H9 (cell line): ENCODE measurements around the gene PLEKHM3. TPM values are rescaled to one million over a fixed set of nuclear protein-coding genes. Genes with fewer than 3 reads are reported as not detected.

Experiments used
- DNase-seq: peaks from one replicate; pipeline ENCODE4 v3.0.0-alpha.2; 2017
- H2AFZ ChIP-seq: one replicate; pipeline ENCODE4 v1.6.1; 2013; ENCODE audit warnings: mild to moderate bottlenecking, low read length, control low read depth, moderate library complexity
- H2AK5ac ChIP-seq: 2 replicates; pipeline ENCODE4 v1.6.1; 2013; ENCODE audit warnings: low read length, control low read depth, mixed read lengths; ENCODE audit not compliant: insufficient read length
- H2BK120ac ChIP-seq: one replicate; pipeline ENCODE4 v1.6.1; 2013; ENCODE audit warnings: low read depth, mild to moderate bottlenecking, low read length, control low read depth, inconsistent platforms; ENCODE audit not compliant: poor library complexity, severe bottlenecking
- H2BK12ac ChIP-seq: 2 replicates; pipeline ENCODE4 v1.6.1; 2013; ENCODE audit warnings: low read length, control low read depth, mixed read lengths, low read depth; ENCODE audit not compliant: insufficient read length
- H2BK15ac ChIP-seq: 2 replicates; pipeline ENCODE4 v1.6.1; 2013; ENCODE audit warnings: low read depth, low read length, control low read depth
- H2BK20ac ChIP-seq: one replicate; pipeline ENCODE4 v1.6.1; 2013; ENCODE audit warnings: low read depth, mild to moderate bottlenecking, low read length, control low read depth, inconsistent platforms; ENCODE audit not compliant: poor library complexity, severe bottlenecking
- H2BK5ac ChIP-seq: 2 replicates; pipeline ENCODE4 v1.6.1; 2013; ENCODE audit warnings: low read length, control low read depth, mixed read lengths; ENCODE audit not compliant: insufficient read length
- H3K14ac ChIP-seq: 2 replicates; pipeline ENCODE4 v1.6.1; 2013; ENCODE audit warnings: low read length, control low read depth; ENCODE audit not compliant: insufficient read depth
- H3K18ac ChIP-seq: 2 replicates; pipeline ENCODE4 v1.6.1; 2013; ENCODE audit warnings: low read depth, mild to moderate bottlenecking, mixed read lengths, low read length, control low read depth; ENCODE audit not compliant: insufficient read length
- H3K23ac ChIP-seq: 2 replicates; pipeline ENCODE4 v1.6.1; 2013; ENCODE audit warnings: low read length, control low read depth, mixed read lengths, low read depth; ENCODE audit not compliant: insufficient read length
- H3K23me2 ChIP-seq: 2 replicates; pipeline ENCODE4 v1.6.1; 2013; ENCODE audit warnings: low read depth, mild to moderate bottlenecking, mixed read lengths, low read length, control low read depth; ENCODE audit not compliant: insufficient read length, poor library complexity, severe bottlenecking
- H3K27ac ChIP-seq: 2 replicates; pipeline ENCODE4 v1.5.1; 2013; ENCODE audit warnings: low read length, control low read depth, mixed read lengths, low read depth; ENCODE audit not compliant: insufficient read length
- H3K27me3 ChIP-seq: 2 replicates; pipeline ENCODE4 v1.6.1; 2013; ENCODE audit warnings: low read length, control low read depth, inconsistent platforms; ENCODE audit not compliant: insufficient read depth
- H3K4ac ChIP-seq: 2 replicates; pipeline ENCODE4 v1.6.1; 2013; ENCODE audit warnings: low read depth, mild to moderate bottlenecking, control low read depth, inconsistent platforms, low read length, moderate library complexity
- H3K4me1 ChIP-seq: 2 replicates; pipeline ENCODE4 v1.6.1; 2013; ENCODE audit warnings: low read length, control low read depth, inconsistent platforms; ENCODE audit not compliant: insufficient read depth
- H3K4me2 ChIP-seq: 2 replicates; pipeline ENCODE4 v1.6.1; 2013; ENCODE audit warnings: low read length, control low read depth, mixed read lengths; ENCODE audit not compliant: insufficient read length, insufficient read depth
- H3K56ac ChIP-seq: 2 replicates; pipeline ENCODE4 v1.6.1; 2013; ENCODE audit warnings: low read depth, mild to moderate bottlenecking, mixed read lengths, low read length, control low read depth; ENCODE audit not compliant: insufficient read length
- H3K79me1 ChIP-seq: 2 replicates; pipeline ENCODE4 v1.6.1; 2013; ENCODE audit warnings: low read depth, mild to moderate bottlenecking, moderate library complexity, low read length, control low read depth, inconsistent platforms; ENCODE audit not compliant: insufficient read depth, poor library complexity, severe bottlenecking
- H3K79me2 ChIP-seq: 2 replicates; pipeline ENCODE4 v1.6.1; 2013; ENCODE audit warnings: low read length, control low read depth, inconsistent platforms; ENCODE audit not compliant: insufficient read depth
- H3K9ac ChIP-seq: 2 replicates; pipeline ENCODE4 v1.6.1; 2013; ENCODE audit warnings: low read length, control low read depth, mixed read lengths; ENCODE audit not compliant: insufficient read length; ENCODE audit errors: extremely low read depth
- H3K9me3 ChIP-seq: one replicate; pipeline ENCODE4 v1.6.1; 2013; ENCODE audit warnings: low read depth, low read length, inconsistent platforms; ENCODE audit not compliant: control insufficient read depth
- H3T11ph ChIP-seq: one replicate; pipeline ENCODE4 v1.6.1; 2013; ENCODE audit warnings: mild to moderate bottlenecking, low read length, control low read depth, inconsistent platforms
- H4K20me1 ChIP-seq: one replicate; pipeline ENCODE4 v1.6.1; 2013; ENCODE audit not compliant: control insufficient read depth, insufficient read length, insufficient read depth
- H4K5ac ChIP-seq: 2 replicates; pipeline ENCODE4 v1.6.1; 2013; ENCODE audit warnings: low read depth, mild to moderate bottlenecking, mixed read lengths, low read length, control low read depth; ENCODE audit not compliant: insufficient read length
- H4K8ac ChIP-seq: replicated peaks from 2 replicates; pipeline ENCODE4 v1.6.1; 2013; ENCODE audit warnings: low read length, control low read depth, mixed read lengths, low read depth; ENCODE audit not compliant: insufficient read length
- H4K91ac ChIP-seq: 2 replicates; pipeline ENCODE4 v1.6.1; 2013; ENCODE audit warnings: low read depth, mild to moderate bottlenecking, moderate library complexity, mixed read lengths, low read length, control low read depth; ENCODE audit not compliant: insufficient read length
- H3K27ac Mint-ChIP-seq, 3 experiments: 2 replicates in 2 of 3; 3 replicates in 1 of 3; pipeline ENCODE4 v1.8.0; 2020 to 2021; ENCODE audit warnings: mixed read lengths in 3 of 3, mild to moderate bottlenecking in 1 of 3, moderate library complexity in 1 of 3
- H3K27me3 Mint-ChIP-seq: 2 replicates; pipeline ENCODE4 v1.8.0; 2021; ENCODE audit warnings: low read depth, mild to moderate bottlenecking, moderate library complexity, mixed read lengths
- H3K36me3 Mint-ChIP-seq, 3 experiments: 2 replicates in 2 of 3; 3 replicates in 1 of 3; pipeline ENCODE4 v1.8.0; 2020 to 2021; ENCODE audit warnings: low read depth in 3 of 3, mixed read lengths in 3 of 3; ENCODE audit not compliant: insufficient read depth in 1 of 3
- H3K4me1 Mint-ChIP-seq, 2 experiments: 2 replicates each; pipeline ENCODE4 v1.8.0; 2020; ENCODE audit warnings: mixed read lengths in 2 of 2
- H3K4me3 Mint-ChIP-seq, 2 experiments: 2 replicates in 1 of 2; 3 replicates in 1 of 2; pipeline ENCODE4 v1.8.0; 2020 to 2021; ENCODE audit warnings: mild to moderate bottlenecking in 2 of 2, mixed read lengths in 2 of 2, moderate library complexity in 1 of 2
- H3K9me3 Mint-ChIP-seq, 2 experiments: 2 replicates in 1 of 2; 3 replicates in 1 of 2; pipeline ENCODE4 v1.8.0; 2020; ENCODE audit warnings: mild to moderate bottlenecking in 2 of 2, mixed read lengths in 2 of 2, moderate library complexity in 1 of 2
- WGBS: extraction: QIAGEN DNeasy Blood & Tissue Kit; methylation state at CpG from one replicate; pipeline ENCODE4 v1.1.7; 2013; ENCODE audit warnings: missing lambda C conversion rate, low lambda C conversion rate, mixed read lengths; ENCODE audit not compliant: insufficient read length; ENCODE audit errors: extremely low coverage; 5-methylcytosine and 5-hydroxymethylcytosine counted together
- total RNA-seq: library from RNA; stranded (reverse); gene quantifications from 2 replicates; pipeline ENCODE4 v1.2.1, GENCODE V29; 2021
- TF ChIP-seq, protein P1 (sequence below): fragments of 200-600 bp; sonication (generic); conservative IDR thresholded peaks from 3 replicates; pipeline ENCODE4 v1.8.0; 2021; ENCODE audit warnings: antibody characterized with exemption, mild to moderate bottlenecking

PLEKHM3 gene
- total RNA-seq, 1 experiment from 2014 or later, result 7.5 TPM

DNA sequence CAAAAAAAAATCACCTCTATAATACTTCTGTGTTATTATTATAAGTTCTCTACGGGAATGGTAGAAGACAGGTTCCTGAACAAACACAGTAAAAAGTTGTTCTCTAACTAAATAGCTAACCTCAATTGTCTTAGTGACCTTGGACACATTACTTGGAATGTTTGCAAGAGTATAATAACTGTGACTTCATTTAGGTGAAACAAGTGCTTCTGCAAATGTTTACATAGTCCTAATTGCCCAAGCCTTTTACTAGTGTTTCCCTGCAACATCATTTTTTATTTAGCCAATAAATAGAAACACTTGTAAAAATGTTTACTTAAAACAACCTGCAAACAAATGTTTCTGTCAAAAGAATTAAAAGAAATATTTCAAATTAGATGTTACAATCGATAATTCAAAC is 9.9 kb downstream of the PLEKHM3 start:
- no peak overlapping the region for H3K23ac ChIP-seq
- no peaks in the 10 kb centered on the region; a peak in 1 of 7 replicates for H3K36me3 Mint-ChIP-seq
- no peak overlapping the region for H3K4ac ChIP-seq
- H2BK12ac ChIP-seq, result no peak overlapping the region
- peaks cover 11 to 17% of the 10 kb centered on the region in 2 experiments for H3K4me1 Mint-ChIP-seq
- no peaks in the 10 kb centered on the region for H3K23me2 ChIP-seq
- H2BK120ac ChIP-seq, result no peak overlapping the region
- no peak for DNase-seq
- no peaks in the 10 kb centered on the region for H3K27me3 ChIP-seq
- H3K18ac ChIP-seq, result no peak overlapping the region
- H2AK5ac ChIP-seq, result no peak overlapping the region
- no peaks in the 10 kb centered on the region for H3K9me3 ChIP-seq
- no peak overlapping the region for H4K91ac ChIP-seq
- H4K20me1 ChIP-seq, result no peaks in the 10 kb centered on the region
- H4K8ac ChIP-seq, result no peak overlapping the region
- no peaks in the 10 kb centered on the region for H3K9me3 Mint-ChIP-seq
- no peak overlapping the region for H2AFZ ChIP-seq
- no peak overlapping the region for H2BK5ac ChIP-seq
- H3K4me2 ChIP-seq, result no peak overlapping the region
- no peak overlapping the region for H4K5ac ChIP-seq
- no peaks in the 10 kb centered on the region for H3K79me2 ChIP-seq
- TF ChIP-seq, protein P1, sequence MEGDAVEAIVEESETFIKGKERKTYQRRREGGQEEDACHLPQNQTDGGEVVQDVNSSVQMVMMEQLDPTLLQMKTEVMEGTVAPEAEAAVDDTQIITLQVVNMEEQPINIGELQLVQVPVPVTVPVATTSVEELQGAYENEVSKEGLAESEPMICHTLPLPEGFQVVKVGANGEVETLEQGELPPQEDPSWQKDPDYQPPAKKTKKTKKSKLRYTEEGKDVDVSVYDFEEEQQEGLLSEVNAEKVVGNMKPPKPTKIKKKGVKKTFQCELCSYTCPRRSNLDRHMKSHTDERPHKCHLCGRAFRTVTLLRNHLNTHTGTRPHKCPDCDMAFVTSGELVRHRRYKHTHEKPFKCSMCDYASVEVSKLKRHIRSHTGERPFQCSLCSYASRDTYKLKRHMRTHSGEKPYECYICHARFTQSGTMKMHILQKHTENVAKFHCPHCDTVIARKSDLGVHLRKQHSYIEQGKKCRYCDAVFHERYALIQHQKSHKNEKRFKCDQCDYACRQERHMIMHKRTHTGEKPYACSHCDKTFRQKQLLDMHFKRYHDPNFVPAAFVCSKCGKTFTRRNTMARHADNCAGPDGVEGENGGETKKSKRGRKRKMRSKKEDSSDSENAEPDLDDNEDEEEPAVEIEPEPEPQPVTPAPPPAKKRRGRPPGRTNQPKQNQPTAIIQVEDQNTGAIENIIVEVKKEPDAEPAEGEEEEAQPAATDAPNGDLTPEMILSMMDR, result no peak
- no CpG with 5 or more reads among the region's 2 CpGs for WGBS
- H3K4me3 Mint-ChIP-seq, result no peak overlapping the region
- H2BK15ac ChIP-seq, result no peak overlapping the region
- H3K79me1 ChIP-seq, result no peaks in the 10 kb centered on the region
- no peaks in the 10 kb centered on the region for H3K4me1 ChIP-seq
- H3K27me3 Mint-ChIP-seq, result no peaks in the 10 kb centered on the region
- no peak overlapping the region for H3K56ac ChIP-seq
- no peak overlapping the region for H3K14ac ChIP-seq
- no peak overlapping the region for H3K27ac Mint-ChIP-seq
- H3K27ac ChIP-seq, result no peak overlapping the region
- H3T11ph ChIP-seq, result no peak overlapping the region
- no peak overlapping the region for H2BK20ac ChIP-seq
- H3K9ac ChIP-seq, result no peak overlapping the region
